K562 (cell line): ENCODE measurements around the gene ZNF516. TPM values are rescaled to one million over a fixed set of nuclear protein-coding genes. Genes with fewer than 3 reads are reported as not detected.

Source experiments
- ZNF146 ChIP-seq: IDR thresholded peaks from one replicate; pipeline ENCODE4 v1.6.1; 2018; ENCODE audit warnings: missing compliant biosample characterization; ENCODE audit not compliant: unreplicated experiment
- polyA plus RNA-seq, 8 experiments: library from polyadenylated mRNA; depleted of rRNA in 4 of 8; stranded (reverse) in 5 of 8; unstranded in 3 of 8; fragments of >200 nt; fragmentation: Nextera tagmentation in 2 of 8; fragmentation: Illumina TruSeq in 1 of 8; extraction: Ambion mirVana in 2 of 8; extraction: Trizol in 1 of 8; gene quantifications; 2 replicates each; pipeline versions ENCODE4 v1.2.1 to v1.2.3, GENCODE V29; 2011 to 2014; ENCODE audit warnings: inconsistent platforms in 1 of 8, missing spikeins in 1 of 8
- total RNA-seq, 7 experiments: library from RNA; depleted of rRNA in 6 of 7; stranded (reverse); fragments of >200 nt in 6 of 7; fragmentation: Illumina TruSeq in 2 of 7; extraction: Trizol in 2 of 7; gene quantifications; 2 replicates each; pipeline versions ENCODE4 v1.2.1 to v1.2.3, GENCODE V29; 2011 to 2021; ENCODE audit warnings: low replicate concordance in 1 of 7
- TF ChIP-seq, protein P1 (sequence below): sonication (generic); formaldehyde crosslinking; IDR thresholded peaks from 2 replicates; pipeline ENCODE4 v1.8.0; 2023; ENCODE audit warnings: mild to moderate bottlenecking, missing genetic modification reagents
- TF ChIP-seq, protein P2 (sequence below), 2 experiments: fragments of 450-650 bp; IDR thresholded peaks; 2 replicates each; pipeline ENCODE4 v1.6.1; 2018; ENCODE audit warnings: mild to moderate bottlenecking in 2 of 2, low read depth in 1 of 2; ENCODE audit not compliant: partially characterized antibody in 2 of 2

Gene ZNF516
- total and polyA plus RNA-seq, 9 of the 15 experiments (the other 6 are each of a cell fraction or from before 2014, with no cell fraction given) = 0.04 to 0.20 (median 0.08) TPM; not detected in 3

DNA sequence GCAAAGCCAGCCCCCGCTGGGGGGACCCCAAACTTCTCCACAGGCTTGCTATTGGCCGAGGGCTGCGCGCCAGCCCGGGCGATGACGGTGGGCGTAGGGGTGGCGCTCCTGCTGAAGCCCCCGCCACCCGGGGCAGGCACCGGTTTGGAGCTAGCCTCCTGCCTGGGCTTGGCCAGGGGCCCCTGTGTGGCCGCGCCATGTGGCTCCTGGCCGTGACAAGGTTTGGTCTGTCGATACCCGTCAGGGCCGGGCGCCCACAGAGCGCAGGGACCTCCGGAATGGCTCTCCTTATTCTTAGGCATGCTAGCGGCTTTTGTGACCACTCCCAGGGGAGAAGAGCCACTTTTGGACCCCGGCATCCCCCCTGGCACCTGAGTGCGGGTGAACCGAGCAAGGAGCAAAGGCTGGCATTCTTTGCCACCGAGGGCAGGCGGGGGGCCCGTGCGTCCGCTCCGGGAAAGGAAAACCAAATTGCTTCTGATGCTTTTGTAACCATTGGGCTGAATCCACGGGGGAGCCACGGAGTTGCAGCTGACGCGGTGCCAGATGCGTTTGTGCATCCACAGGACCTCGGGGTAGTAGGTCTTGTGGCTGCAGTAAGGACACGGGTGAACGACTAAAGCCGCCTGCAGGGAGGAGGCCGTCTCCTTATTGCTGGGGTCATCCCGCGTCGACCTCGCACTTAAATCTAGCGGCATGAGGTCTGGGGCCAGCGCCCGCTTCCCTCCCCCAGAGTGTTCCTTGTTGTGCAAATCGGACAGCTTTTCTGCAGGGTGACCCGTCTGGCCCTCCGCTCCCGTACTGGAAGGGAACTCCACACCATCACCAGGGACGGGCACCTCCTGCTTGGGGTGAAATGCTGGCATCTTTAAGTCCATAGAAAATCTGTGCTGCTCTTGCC, 115.6 kb downstream of the ZNF516 start (continued):
- TF ChIP-seq, protein P1, sequence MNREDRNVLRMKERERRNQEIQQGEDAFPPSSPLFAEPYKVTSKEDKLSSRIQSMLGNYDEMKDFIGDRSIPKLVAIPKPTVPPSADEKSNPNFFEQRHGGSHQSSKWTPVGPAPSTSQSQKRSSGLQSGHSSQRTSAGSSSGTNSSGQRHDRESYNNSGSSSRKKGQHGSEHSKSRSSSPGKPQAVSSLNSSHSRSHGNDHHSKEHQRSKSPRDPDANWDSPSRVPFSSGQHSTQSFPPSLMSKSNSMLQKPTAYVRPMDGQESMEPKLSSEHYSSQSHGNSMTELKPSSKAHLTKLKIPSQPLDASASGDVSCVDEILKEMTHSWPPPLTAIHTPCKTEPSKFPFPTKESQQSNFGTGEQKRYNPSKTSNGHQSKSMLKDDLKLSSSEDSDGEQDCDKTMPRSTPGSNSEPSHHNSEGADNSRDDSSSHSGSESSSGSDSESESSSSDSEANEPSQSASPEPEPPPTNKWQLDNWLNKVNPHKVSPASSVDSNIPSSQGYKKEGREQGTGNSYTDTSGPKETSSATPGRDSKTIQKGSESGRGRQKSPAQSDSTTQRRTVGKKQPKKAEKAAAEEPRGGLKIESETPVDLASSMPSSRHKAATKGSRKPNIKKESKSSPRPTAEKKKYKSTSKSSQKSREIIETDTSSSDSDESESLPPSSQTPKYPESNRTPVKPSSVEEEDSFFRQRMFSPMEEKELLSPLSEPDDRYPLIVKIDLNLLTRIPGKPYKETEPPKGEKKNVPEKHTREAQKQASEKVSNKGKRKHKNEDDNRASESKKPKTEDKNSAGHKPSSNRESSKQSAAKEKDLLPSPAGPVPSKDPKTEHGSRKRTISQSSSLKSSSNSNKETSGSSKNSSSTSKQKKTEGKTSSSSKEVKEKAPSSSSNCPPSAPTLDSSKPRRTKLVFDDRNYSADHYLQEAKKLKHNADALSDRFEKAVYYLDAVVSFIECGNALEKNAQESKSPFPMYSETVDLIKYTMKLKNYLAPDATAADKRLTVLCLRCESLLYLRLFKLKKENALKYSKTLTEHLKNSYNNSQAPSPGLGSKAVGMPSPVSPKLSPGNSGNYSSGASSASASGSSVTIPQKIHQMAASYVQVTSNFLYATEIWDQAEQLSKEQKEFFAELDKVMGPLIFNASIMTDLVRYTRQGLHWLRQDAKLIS = no peak
- TF ChIP-seq, protein P2, sequence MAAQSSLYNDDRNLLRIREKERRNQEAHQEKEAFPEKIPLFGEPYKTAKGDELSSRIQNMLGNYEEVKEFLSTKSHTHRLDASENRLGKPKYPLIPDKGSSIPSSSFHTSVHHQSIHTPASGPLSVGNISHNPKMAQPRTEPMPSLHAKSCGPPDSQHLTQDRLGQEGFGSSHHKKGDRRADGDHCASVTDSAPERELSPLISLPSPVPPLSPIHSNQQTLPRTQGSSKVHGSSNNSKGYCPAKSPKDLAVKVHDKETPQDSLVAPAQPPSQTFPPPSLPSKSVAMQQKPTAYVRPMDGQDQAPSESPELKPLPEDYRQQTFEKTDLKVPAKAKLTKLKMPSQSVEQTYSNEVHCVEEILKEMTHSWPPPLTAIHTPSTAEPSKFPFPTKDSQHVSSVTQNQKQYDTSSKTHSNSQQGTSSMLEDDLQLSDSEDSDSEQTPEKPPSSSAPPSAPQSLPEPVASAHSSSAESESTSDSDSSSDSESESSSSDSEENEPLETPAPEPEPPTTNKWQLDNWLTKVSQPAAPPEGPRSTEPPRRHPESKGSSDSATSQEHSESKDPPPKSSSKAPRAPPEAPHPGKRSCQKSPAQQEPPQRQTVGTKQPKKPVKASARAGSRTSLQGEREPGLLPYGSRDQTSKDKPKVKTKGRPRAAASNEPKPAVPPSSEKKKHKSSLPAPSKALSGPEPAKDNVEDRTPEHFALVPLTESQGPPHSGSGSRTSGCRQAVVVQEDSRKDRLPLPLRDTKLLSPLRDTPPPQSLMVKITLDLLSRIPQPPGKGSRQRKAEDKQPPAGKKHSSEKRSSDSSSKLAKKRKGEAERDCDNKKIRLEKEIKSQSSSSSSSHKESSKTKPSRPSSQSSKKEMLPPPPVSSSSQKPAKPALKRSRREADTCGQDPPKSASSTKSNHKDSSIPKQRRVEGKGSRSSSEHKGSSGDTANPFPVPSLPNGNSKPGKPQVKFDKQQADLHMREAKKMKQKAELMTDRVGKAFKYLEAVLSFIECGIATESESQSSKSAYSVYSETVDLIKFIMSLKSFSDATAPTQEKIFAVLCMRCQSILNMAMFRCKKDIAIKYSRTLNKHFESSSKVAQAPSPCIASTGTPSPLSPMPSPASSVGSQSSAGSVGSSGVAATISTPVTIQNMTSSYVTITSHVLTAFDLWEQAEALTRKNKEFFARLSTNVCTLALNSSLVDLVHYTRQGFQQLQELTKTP (IDR thresholded peaks at IDR 0.05; ENCODE audit: low read depth in 1 of 2, partially characterized antibody in 2 of 2) = no peak
- no peak for TF ChIP-seq ZNF146 (CRISPR knock-in tag)
